Measurements from ENCODE around the gene FGF3.

DNA sequence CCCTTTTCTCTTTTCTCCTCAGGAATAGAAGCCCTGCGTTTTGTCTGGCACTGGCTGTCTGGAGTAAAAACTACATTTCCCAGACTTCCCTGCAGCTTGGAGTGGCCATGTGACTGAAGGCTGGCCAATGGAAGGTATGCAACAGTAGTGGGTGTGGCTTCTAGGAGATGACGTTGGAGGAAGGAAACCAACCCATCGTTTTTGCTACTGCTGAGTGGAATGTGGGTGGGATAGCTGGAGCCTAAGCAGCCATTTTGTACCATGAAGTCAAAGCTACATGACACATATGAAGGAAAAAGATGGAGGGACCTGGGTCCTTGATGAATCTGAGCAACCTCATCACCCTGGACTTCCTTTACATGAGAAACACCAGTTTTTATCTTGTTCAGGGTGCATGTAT, 19.6 kb downstream of the FGF3 start:
- TF ChIP-seq, protein P1, sequence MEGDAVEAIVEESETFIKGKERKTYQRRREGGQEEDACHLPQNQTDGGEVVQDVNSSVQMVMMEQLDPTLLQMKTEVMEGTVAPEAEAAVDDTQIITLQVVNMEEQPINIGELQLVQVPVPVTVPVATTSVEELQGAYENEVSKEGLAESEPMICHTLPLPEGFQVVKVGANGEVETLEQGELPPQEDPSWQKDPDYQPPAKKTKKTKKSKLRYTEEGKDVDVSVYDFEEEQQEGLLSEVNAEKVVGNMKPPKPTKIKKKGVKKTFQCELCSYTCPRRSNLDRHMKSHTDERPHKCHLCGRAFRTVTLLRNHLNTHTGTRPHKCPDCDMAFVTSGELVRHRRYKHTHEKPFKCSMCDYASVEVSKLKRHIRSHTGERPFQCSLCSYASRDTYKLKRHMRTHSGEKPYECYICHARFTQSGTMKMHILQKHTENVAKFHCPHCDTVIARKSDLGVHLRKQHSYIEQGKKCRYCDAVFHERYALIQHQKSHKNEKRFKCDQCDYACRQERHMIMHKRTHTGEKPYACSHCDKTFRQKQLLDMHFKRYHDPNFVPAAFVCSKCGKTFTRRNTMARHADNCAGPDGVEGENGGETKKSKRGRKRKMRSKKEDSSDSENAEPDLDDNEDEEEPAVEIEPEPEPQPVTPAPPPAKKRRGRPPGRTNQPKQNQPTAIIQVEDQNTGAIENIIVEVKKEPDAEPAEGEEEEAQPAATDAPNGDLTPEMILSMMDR (IDR thresholded peaks at IDR 0.05) = no peak
- TF ChIP-seq EP300 (IDR thresholded peaks at IDR 0.05) = no peak
